OCI-LY3 (cell line): ENCODE data around the gene TUBGCP2.

Experiments
- EZH2phosphoT487 ChIP-seq: fragments of 200-600 bp; shearing (Covaris generic); IDR thresholded peaks from 2 replicates; pipeline ENCODE4 v1.6.1; 2018; ENCODE audit warnings: antibody characterized with exemption, mixed run types, low read depth
- TF ChIP-seq, protein P1 (sequence below): fragments of 200-600, 300-600 bp; sonication (generic); IDR thresholded peaks from 2 replicates; pipeline ENCODE4 v1.5.1; 2014; ENCODE audit warnings: antibody characterized with exemption, low read length, low read depth

DNA sequence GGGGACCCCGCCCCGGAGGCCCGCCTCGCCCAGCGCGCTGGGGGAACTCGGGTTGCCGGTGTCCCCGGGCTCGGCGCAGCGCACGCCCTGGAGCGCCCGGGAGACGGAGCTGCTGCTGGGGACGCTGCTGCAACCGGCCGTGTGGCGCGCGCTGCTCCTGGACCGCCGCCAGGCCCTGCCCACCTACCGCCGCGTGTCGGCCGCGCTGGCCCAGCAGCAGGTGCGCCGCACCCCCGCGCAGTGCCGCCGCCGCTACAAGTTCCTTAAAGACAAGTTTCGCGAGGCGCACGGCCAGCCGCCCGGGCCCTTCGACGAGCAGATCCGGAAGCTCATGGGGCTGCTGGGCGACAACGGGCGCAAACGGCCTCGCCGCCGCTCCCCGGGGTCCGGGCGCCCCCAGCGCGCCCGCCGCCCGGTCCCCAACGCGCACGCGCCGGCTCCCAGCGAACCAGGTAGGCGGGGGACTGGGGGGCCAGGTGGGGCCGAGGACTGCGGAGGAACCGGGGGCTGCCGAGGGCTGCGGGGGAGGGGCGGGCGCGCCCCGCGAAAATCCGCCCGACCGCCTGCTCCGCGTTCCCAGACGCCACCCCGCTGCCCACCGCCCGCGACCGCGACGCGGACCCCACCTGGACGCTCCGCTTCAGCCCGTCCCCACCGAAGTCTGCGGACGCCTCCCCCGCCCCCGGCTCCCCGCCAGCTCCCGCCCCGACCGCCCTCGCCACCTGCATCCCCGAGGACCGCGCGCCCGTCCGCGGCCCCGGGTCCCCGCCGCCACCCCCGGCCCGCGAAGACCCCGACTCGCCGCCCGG is 78.1 kb downstream of the TUBGCP2 start:
- TF ChIP-seq, protein P1, sequence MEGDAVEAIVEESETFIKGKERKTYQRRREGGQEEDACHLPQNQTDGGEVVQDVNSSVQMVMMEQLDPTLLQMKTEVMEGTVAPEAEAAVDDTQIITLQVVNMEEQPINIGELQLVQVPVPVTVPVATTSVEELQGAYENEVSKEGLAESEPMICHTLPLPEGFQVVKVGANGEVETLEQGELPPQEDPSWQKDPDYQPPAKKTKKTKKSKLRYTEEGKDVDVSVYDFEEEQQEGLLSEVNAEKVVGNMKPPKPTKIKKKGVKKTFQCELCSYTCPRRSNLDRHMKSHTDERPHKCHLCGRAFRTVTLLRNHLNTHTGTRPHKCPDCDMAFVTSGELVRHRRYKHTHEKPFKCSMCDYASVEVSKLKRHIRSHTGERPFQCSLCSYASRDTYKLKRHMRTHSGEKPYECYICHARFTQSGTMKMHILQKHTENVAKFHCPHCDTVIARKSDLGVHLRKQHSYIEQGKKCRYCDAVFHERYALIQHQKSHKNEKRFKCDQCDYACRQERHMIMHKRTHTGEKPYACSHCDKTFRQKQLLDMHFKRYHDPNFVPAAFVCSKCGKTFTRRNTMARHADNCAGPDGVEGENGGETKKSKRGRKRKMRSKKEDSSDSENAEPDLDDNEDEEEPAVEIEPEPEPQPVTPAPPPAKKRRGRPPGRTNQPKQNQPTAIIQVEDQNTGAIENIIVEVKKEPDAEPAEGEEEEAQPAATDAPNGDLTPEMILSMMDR: no peak
- TF ChIP-seq EZH2phosphoT487: no peak
